Measurements from ENCODE around the gene TAX1BP1.
A peak's percentile ranks its signal among the peaks of the same experiment; 100 is the strongest.

TAX1BP1 gene

GRCh38 chr7:27739909-27740448, at the start of gene TAX1BP1:
TSS of gene TAX1BP1 (plus strand) at chr7:27740162. CDS start at chr7:27748525, 8,363 bp downstream.
- DNase-seq, result peak; percentile 97 to 98 (median 98)

- no peak for DNase-seq
Observed at GRCh38 chr7:27690649-27691048, 49.3 kb upstream of the TAX1BP1 start.

GRCh38 chr7:27693794-27694193, 46.2 kb upstream of the TAX1BP1 start:
- DNase-seq, result peak; percentile 40 to 55 (median 46)

GRCh38 chr7:27695096-27695495, 44.9 kb upstream of the TAX1BP1 start:
- DNase-seq, result no peak

- DNase-seq, result peak; percentile 77 to 88 (median 85)
Observed at GRCh38 chr7:27697861-27698430, 42.0 kb upstream of the TAX1BP1 start.

GRCh38 chr7:27699751-27700150, 40.2 kb upstream of the TAX1BP1 start:
- DNase-seq, result no peak

GRCh38 chr7:27700501-27700900, 39.5 kb upstream of the TAX1BP1 start:
- DNase-seq, result no peak

GRCh38 chr7:27703181-27703580, 36.8 kb upstream of the TAX1BP1 start:
- no peak for DNase-seq

GRCh38 chr7:27704422-27705199, 35.4 kb upstream of the TAX1BP1 start:
- peak; percentile 42 to 57 (median 50) for DNase-seq

GRCh38 chr7:27705200-27705594, 34.8 kb upstream of the TAX1BP1 start:
- no peak for DNase-seq

- DNase-seq, result no peak
Observed at GRCh38 chr7:27708485-27708884, 31.5 kb upstream of the TAX1BP1 start.

GRCh38 chr7:27709137-27710075, 30.6 kb upstream of the TAX1BP1 start:
- DNase-seq, result peak; percentile 31 to 78 (median 53)

- DNase-seq, result no peak
Observed at GRCh38 chr7:27712217-27712616, 27.7 kb upstream of the TAX1BP1 start.

GRCh38 chr7:27714831-27715444, 25.0 kb upstream of the TAX1BP1 start:
- no peak for DNase-seq

- no peak for DNase-seq
Observed at GRCh38 chr7:27723085-27723484, 16.9 kb upstream of the TAX1BP1 start.

- no peak for DNase-seq
Observed at GRCh38 chr7:27727058-27727457, 12.9 kb upstream of the TAX1BP1 start.

- no peak for DNase-seq
Observed at GRCh38 chr7:27730112-27730511, 9.8 kb upstream of the TAX1BP1 start.

- DNase-seq, result no peak
Observed at GRCh38 chr7:27734583-27734982, 5.4 kb upstream of the TAX1BP1 start.

GRCh38 chr7:27735165-27735564, 4.8 kb upstream of the TAX1BP1 start:
- no peak for DNase-seq

- DNase-seq, result no peak
Observed at GRCh38 chr7:27735831-27736230, 4.1 kb upstream of the TAX1BP1 start.

- no peak for DNase-seq
Observed at GRCh38 chr7:27737178-27737577, 2.8 kb upstream of the TAX1BP1 start.

GRCh38 chr7:27737616-27738015, 2.3 kb upstream of the TAX1BP1 start:
- no peak for DNase-seq

Measured in suppressor macrophage treated with lipopolysaccharide for 1 hour (primary cell).